ENCODE data around the gene OR5AU1.
"Not testable (repeated sequence)": the region's sequence is repeated elsewhere in the genome, so short reads cannot be mapped to it uniquely, and the experiment has no call there.

Gene OR5AU1

GRCh38 chr14:21169573-21169972 is 13.7 kb upstream of the OR5AU1 start:
- DNase-seq: no peak

GRCh38 chr14:21168055-21168454 is 12.2 kb upstream of the OR5AU1 start:
- no peak for DNase-seq

- DNase-seq: not testable (repeated sequence)
Measured at GRCh38 chr14:21165670-21166069, 9.8 kb upstream of the OR5AU1 start.

GRCh38 chr14:21165002-21165605 is 9.2 kb upstream of the OR5AU1 start:
- DNase-seq: not testable (repeated sequence)

GRCh38 chr14:21163871-21164291 is 8.0 kb upstream of the OR5AU1 start:
- no peak for DNase-seq

- no peak for DNase-seq
Measured at GRCh38 chr14:21162081-21162480, 6.2 kb upstream of the OR5AU1 start.

GRCh38 chr14:21160061-21160610 is 4.3 kb upstream of the OR5AU1 start:
- no peak for DNase-seq

- DNase-seq: not testable (repeated sequence)
Measured at GRCh38 chr14:21158175-21158574, 2.3 kb upstream of the OR5AU1 start.

- DNase-seq: no peak
Measured at GRCh38 chr14:21149641-21150367, 6.1 kb downstream of the OR5AU1 start.

- DNase-seq: no peak
Measured at GRCh38 chr14:21145437-21145836, 10.4 kb downstream of the OR5AU1 start.

GRCh38 chr14:21142357-21142756 is 13.5 kb downstream of the OR5AU1 start:
- no peak for DNase-seq

- DNase-seq: no peak
Measured at GRCh38 chr14:21136024-21136423, 19.8 kb downstream of the OR5AU1 start.

GRCh38 chr14:21133901-21134300 is 22.0 kb downstream of the OR5AU1 start:
- DNase-seq: no peak

GRCh38 chr14:21123429-21123828 is 32.4 kb downstream of the OR5AU1 start:
- no peak for DNase-seq

GRCh38 chr14:21121122-21121521 is 34.7 kb downstream of the OR5AU1 start:
- no peak for DNase-seq

- no peak for DNase-seq
Measured at GRCh38 chr14:21120686-21121085, 35.2 kb downstream of the OR5AU1 start.

GRCh38 chr14:21118933-21119332 is 36.9 kb downstream of the OR5AU1 start:
- no peak for DNase-seq

- no peak for DNase-seq
Measured at GRCh38 chr14:21113369-21113768, 42.5 kb downstream of the OR5AU1 start.

GRCh38 chr14:21112255-21112654 is 43.6 kb downstream of the OR5AU1 start:
- no peak for DNase-seq

- DNase-seq: no peak
Measured at GRCh38 chr14:21109377-21110138, 46.3 kb downstream of the OR5AU1 start.

GRCh38 chr14:21108791-21109190 is 47.1 kb downstream of the OR5AU1 start:
- DNase-seq: no peak

GRCh38 chr14:21107283-21107800 is 48.5 kb downstream of the OR5AU1 start:
- DNase-seq: no peak

Data from NCI-H187 treated with DMSO at 0.1 percent for 48 hours (cell line).